HG02970 (cell line): ENCODE results near the gene SPHK1.

Source experiments
- ATAC-seq: cut with Tn5 transposase; IDR thresholded peaks from one replicate; pipeline ENCODE4 v1.9.1; 2021; ENCODE audit warnings: mild to moderate bottlenecking, moderate library complexity, moderate number of reproducible peaks; ENCODE audit not compliant: unreplicated experiment, low FRiP score

Gene SPHK1

GRCh38 chr17:76405607-76405966 lies 21.2 kb downstream of the SPHK1 start:
- ATAC-seq: no peak

GRCh38 chr17:76405967-76406647 lies 21.7 kb downstream of the SPHK1 start:
- no peak for ATAC-seq

- no peak for ATAC-seq
Observed at GRCh38 chr17:76407509-76407908, 23.1 kb downstream of the SPHK1 start.

- no peak for ATAC-seq
Observed at GRCh38 chr17:76408037-76408849, 23.8 kb downstream of the SPHK1 start.

GRCh38 chr17:76410328-76410965 lies 26.0 kb downstream of the SPHK1 start:
- no peak for ATAC-seq

GRCh38 chr17:76411247-76411646 lies 26.8 kb downstream of the SPHK1 start:
- no peak for ATAC-seq

GRCh38 chr17:76414334-76415295 lies 30.2 kb downstream of the SPHK1 start:
- no peak for ATAC-seq

- no peak for ATAC-seq
Observed at GRCh38 chr17:76415786-76416185, 31.4 kb downstream of the SPHK1 start.

- ATAC-seq: no peak
Observed at GRCh38 chr17:76416457-76416856, 32.0 kb downstream of the SPHK1 start.

GRCh38 chr17:76416899-76417298 lies 32.5 kb downstream of the SPHK1 start:
- no peak for ATAC-seq

- no peak for ATAC-seq
Observed at GRCh38 chr17:76417499-76418143, 33.2 kb downstream of the SPHK1 start.

GRCh38 chr17:76419576-76420260 lies 35.3 kb downstream of the SPHK1 start:
- ATAC-seq: no peak

- no peak for ATAC-seq
Observed at GRCh38 chr17:76420356-76421043, 36.1 kb downstream of the SPHK1 start.

GRCh38 chr17:76421044-76421407 lies 36.6 kb downstream of the SPHK1 start:
- no peak for ATAC-seq

GRCh38 chr17:76422406-76422805 lies 38.0 kb downstream of the SPHK1 start:
- no peak for ATAC-seq

- no peak for ATAC-seq
Observed at GRCh38 chr17:76422860-76423259, 38.5 kb downstream of the SPHK1 start.

- no peak for ATAC-seq
Observed at GRCh38 chr17:76426853-76427252, 42.4 kb downstream of the SPHK1 start.

GRCh38 chr17:76427501-76428231 lies 43.3 kb downstream of the SPHK1 start:
- ATAC-seq: no peak
